GM12892 (cell line): ENCODE measurements around the gene TXLNB.

Experiments used
- POLR2A ChIP-seq: IDR thresholded peaks from 2 replicates; pipeline ENCODE4 v1.6.1; 2011; ENCODE audit warnings: low read depth, low read length, control low read depth
- TAF1 ChIP-seq: IDR thresholded peaks from 2 replicates; pipeline ENCODE4 v1.6.1; 2011; ENCODE audit warnings: low read depth, mild to moderate bottlenecking, control low read depth, low read length, borderline replicate concordance

- no peak for TF ChIP-seq POLR2A
- TF ChIP-seq TAF1: no peak
These were observed 16.6 kb upstream of the TXLNB start for GRCh38 chr6:139308286-139308916.
